Stimulated activated CD4-positive, alpha-beta T cell treated with anti-CD3 and anti-CD28 coated beads, Interleukin-1b, Interleukin-23, amount 100 ng/mL, for 48 hours (primary cell): ENCODE data around the gene SORCS2.

ENCODE experiments used
- DNase-seq: peaks from one replicate; pipeline ENCODE4 v3.0.0-alpha.2; 2020

The SORCS2 gene

GRCh38 chr4:7684294-7684693 is 492.0 kb downstream of the SORCS2 start:
- DNase-seq = no peak

DNA sequence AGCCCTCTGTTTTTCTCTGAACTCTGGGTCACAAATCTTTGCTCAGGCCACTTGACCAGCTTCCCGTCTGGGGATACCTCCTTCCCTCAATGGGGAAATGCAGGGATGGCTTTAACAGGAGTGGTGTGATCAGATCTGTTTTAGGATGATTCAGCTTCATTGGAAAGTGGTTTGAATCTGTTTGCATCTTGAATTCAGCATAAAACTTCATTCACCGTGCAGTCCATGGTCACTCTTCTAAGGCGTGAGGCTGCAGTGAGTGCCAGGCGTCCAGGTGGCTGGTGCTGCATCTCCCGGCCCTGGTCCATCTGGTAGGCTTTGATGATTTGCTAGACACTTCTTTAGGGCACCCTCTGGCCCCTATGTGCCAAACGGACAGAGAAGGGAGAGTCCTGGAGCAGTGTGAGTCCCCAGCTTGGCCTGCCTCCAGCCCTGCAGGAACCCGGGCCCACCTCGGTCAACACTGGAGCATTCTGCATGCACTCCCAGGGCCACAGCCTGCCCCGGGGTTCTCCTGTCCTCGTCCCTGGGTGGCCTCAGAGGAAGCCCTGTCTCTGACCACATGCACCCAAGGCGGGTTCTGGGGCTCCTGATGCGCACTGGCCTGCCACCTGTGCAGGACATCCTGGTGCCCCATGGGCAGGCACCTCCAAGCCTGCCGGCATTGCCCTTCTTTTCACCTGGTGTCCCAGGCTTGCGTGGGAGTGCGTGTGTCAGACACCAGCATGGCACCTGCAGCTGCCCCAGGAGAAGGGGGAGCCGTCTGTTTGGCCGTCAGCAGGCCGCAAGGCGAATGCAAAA is 493.9 kb downstream of the SORCS2 start:
- no peak for DNase-seq

DNA sequence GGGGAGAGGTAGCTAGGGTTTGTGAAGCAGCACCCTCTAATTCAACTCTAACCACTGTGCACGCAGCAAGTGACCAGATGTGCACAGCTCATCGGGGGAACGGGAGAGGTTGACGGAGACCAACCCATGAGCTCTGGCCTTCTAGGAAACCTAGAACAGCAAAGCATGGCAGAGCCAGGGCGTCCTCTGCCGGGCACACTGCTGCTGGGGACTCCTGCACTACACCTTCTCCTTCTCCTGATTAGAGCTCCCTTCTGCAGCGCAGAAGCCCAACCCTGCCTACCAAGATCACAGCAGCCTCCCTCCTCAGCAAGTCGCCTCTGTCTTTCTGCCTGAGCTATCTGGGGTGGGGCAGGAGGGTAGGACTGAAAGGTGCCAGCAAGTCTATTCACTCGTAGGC is 494.7 kb downstream of the SORCS2 start:
- no peak for DNase-seq

- no peak for DNase-seq
Observed at GRCh38 chr4:7687796-7688195, 495.5 kb downstream of the SORCS2 start.

DNA sequence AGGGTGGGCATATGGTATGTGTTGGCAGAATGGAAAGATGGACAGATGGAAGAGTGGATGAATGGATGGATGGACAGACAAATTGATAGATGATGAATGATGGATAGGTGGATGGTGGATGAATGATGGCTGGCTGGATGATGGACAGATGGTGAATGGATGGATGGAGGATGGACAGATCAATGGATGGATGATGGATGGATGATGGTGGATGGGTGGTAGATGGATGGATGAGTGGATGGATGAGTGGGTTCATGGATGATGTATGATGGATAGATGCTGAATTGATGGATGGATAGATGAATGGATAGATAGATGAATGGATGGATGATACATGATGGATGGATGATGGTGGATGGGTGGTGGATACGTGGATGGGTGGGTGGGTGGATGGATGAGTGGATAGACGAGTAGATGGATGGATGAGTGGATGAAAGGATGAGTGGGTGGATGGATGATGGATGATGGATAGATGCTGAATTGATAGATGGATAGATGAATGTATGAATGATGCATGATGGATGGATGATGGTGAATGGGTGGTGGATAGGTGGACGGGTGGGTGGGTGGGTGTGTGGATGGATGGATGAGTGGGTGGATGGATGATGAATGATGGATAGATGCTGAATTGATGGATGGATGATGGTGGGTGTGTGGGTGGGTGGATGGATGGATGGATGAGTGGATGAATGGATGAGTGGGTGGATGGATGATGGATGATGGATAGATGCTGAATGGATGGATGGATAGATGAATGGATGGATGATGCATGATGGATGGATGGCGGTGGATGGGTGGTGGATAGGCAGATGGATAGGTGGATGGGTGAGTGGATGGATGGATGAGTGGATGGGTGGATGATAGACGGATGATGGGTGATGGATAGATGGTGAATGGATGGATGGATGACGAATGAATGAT is 497.7 kb downstream of the SORCS2 start:
- no peak for DNase-seq

DNA sequence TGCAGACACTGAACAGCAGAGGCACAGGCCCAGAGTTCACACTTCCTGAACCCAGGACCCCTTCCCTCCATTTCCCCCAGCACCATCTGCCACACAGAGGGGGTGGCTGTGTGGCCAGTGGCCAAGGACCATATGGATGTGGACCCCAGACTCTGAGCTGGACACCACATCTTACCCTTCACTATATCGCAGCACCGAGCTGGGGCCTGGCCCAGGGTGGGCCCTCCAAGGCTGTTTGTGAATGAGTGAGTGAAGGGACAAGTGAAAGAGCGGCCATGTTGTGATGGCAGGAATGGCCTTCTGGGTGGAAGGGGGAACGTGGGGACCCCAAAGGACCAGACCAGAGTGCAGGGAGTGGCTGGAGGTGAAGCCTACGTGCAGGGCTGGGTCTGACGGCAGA is 498.7 kb downstream of the SORCS2 start:
- DNase-seq = no peak

DNA sequence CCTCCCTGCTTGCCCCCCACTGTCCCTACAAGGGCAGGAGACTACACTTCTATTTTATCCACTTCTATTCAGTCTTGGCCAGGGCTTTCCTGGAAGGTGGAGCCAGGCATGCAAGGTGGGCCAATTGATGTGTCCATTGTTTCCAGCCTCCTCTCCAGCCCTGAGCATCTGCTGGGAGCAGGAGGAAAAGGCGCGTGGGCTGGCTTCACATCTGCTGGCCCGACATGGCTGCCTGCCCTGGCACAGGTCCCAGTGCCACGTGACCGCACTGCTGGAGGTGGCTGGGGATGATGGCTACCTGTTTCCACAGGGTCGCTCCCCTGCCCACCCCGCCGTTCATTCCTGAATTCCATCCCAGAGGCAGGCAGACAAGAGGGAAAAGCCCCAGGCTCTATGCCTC is 499.6 kb downstream of the SORCS2 start:
- DNase-seq = no peak

- no peak for DNase-seq
Observed at GRCh38 chr4:7692451-7693236, 500.3 kb downstream of the SORCS2 start.

DNA sequence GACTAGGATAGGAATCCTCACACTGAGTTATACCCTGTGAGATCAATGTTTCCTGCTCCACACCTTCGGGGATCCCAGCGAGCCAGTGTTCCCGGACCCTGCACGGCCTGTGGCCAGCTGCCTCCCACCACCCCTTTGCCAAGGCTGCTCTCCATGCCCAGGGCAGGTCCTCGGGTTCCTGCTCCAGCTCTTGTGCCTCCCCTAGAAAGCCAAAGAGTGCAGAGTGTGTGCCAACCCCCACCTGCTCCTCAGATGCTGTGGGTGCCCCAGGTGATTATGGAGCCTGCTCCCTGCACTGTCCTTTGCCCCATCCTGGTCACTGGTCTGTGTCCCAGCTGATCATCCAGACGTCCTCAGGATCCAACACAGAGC is 500.9 kb downstream of the SORCS2 start:
- DNase-seq = no peak

GRCh38 chr4:7693711-7694110 is 501.4 kb downstream of the SORCS2 start:
- DNase-seq = no peak

DNA sequence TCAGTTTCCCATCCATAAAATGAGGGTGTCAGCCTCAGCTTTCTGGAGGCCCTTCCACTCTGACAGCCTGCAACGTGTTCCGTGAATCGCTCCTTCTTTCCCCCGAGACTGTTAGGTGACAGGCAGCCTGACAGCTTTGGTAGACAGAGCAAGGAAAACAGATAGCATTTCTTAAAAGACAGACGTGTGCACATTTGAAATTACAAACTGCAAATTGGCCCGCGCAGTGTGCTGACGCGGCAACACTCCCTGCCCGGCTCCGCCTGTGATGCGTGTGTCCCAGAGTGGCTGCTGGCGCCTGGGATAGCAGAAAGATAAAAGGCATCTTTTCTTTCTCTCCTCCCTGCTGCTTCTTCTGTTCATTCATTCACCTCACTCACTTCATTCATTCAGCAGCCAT is 502.0 kb downstream of the SORCS2 start:
- DNase-seq = no peak

GRCh38 chr4:7697343-7697742 is 505.0 kb downstream of the SORCS2 start:
- DNase-seq = no peak

DNA sequence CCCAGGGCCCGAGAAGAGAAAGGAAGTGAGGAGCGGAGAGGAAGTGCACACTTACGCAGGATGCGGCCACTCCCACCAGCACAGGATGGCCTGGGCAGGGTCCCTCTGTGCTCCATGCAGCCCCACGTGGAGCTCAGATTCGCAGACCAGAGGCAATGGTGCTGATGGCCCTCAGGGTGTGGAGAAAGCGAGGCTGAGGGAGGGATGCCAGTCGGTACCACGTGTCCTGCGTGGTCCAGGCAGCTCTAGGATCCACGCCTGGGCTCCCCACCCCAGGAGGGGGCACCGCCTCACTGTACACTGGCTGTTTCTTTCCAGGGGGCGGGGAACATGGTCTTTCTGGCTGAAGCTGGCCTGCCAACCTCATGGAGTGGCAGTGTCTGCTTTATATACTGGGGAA is 505.5 kb downstream of the SORCS2 start:
- no peak for DNase-seq

GRCh38 chr4:7698584-7698983 is 506.2 kb downstream of the SORCS2 start:
- no peak for DNase-seq

GRCh38 chr4:7699031-7699430 is 506.7 kb downstream of the SORCS2 start:
- no peak for DNase-seq

DNA sequence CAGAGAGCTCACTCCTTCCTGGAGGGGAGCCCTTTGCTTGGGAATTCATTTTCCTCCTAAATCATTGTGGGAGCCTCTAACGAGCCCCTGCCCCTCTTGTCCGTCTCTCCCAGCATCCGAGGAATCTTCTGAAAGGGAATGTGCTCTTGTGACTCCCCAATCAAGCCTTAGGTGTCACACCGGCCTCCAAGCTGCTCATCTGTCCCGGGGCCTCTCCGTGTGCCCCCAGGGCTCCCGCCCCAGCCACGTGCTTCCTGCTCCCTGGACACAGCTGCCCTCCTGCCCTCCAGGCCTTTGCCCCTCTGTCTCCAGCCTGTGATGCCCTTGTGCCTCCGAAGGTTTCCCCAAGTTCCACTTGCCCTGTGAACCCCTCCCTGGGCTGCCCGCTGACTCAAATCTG is 507.5 kb downstream of the SORCS2 start:
- DNase-seq = no peak

- DNase-seq = no peak
Observed at GRCh38 chr4:7700665-7701064, 508.3 kb downstream of the SORCS2 start.

GRCh38 chr4:7701866-7702649 is 509.7 kb downstream of the SORCS2 start:
- no peak for DNase-seq

- DNase-seq = no peak
Observed at GRCh38 chr4:7703688-7704087, 511.4 kb downstream of the SORCS2 start.

- no peak for DNase-seq
Observed at GRCh38 chr4:7704091-7704490, 511.8 kb downstream of the SORCS2 start.

GRCh38 chr4:7704625-7705024 is 512.3 kb downstream of the SORCS2 start:
- no peak for DNase-seq

- no peak for DNase-seq
Observed at GRCh38 chr4:7705062-7705461, 512.7 kb downstream of the SORCS2 start.

GRCh38 chr4:7705593-7705992 is 513.3 kb downstream of the SORCS2 start:
- DNase-seq = no peak
